IMR-90 (cell line): ENCODE measurements around the gene GUCY2C. TPM values are rescaled to one million over a fixed set of nuclear protein-coding genes. Genes with fewer than 3 reads are reported as not detected.

ENCODE experiments used
- ATAC-seq: fragments of 200-7000 bp; cut with Tn5 transposase; 2 replicates; pipeline ENCODE4 v1.9.1; 2020; ENCODE audit warnings: low read depth, mild to moderate bottlenecking, moderate library complexity
- BruUV-seq: library from RNA; stranded (reverse); fragments of 400-500 nt; replicated peaks from 2 replicates; lab custom pipeline; 2021; lab: Mats Ljungman, UMichigan
- CTCF ChIA-PET: fragments of 300-600 bp; formaldehyde crosslinking; extraction: SDS; loops from one replicate; lab custom pipeline; 2021; ENCODE audit warnings: antibody characterized with exemption; lab: Yijun Ruan, JAX
- POLR2A ChIA-PET: fragments of 300-600 bp; sonication (Branson Sonifier 250); formaldehyde crosslinking; loops from one replicate; lab custom pipeline; 2022; ENCODE audit warnings: antibody characterized with exemption; ENCODE audit not compliant: unreplicated experiment; lab: Charles Lee
- DNase-seq: peaks from one replicate; pipeline ENCODE4 v3.0.0; 2013
- H2AFZ ChIP-seq: replicated peaks from 2 replicates; pipeline ENCODE3; 2013; ENCODE audit warnings: low read length, mild to moderate bottlenecking; ENCODE audit not compliant: poor library complexity
- H2AK5ac ChIP-seq: 2 replicates; pipeline ENCODE4 v1.6.1; 2013; ENCODE audit warnings: low read depth, low read length, inconsistent platforms
- H2AK9ac ChIP-seq: replicated peaks from 2 replicates; pipeline ENCODE3; 2013; ENCODE audit warnings: mild to moderate bottlenecking, low read depth, low read length, moderate library complexity; ENCODE audit not compliant: poor library complexity
- H2BK120ac ChIP-seq: 2 replicates; pipeline ENCODE4 v1.6.1; 2013; ENCODE audit warnings: low read depth, low read length, inconsistent platforms
- H2BK15ac ChIP-seq: 3 replicates; pipeline ENCODE4 v1.6.1; 2013; ENCODE audit warnings: low read depth, low read length, inconsistent platforms
- H2BK20ac ChIP-seq: 2 replicates; pipeline ENCODE4 v1.6.1; 2013; ENCODE audit warnings: low read depth, mild to moderate bottlenecking, inconsistent platforms, low read length, moderate library complexity
- H2BK5ac ChIP-seq: 2 replicates; pipeline ENCODE4 v1.6.1; 2013; ENCODE audit warnings: mild to moderate bottlenecking, low read depth, low read length, inconsistent platforms; ENCODE audit not compliant: poor library complexity, severe bottlenecking
- H3K14ac ChIP-seq: replicated peaks from 2 replicates; pipeline ENCODE4 v1.6.1; 2013; ENCODE audit warnings: low read depth, low read length, inconsistent platforms
- H3K18ac ChIP-seq: 2 replicates; pipeline ENCODE4 v1.6.1; 2013; ENCODE audit warnings: low read depth, low read length, control low read depth
- H3K23ac ChIP-seq: 2 replicates; pipeline ENCODE4 v1.6.1; 2013; ENCODE audit warnings: low read depth, low read length, inconsistent platforms
- H3K27ac ChIP-seq: 2 replicates; pipeline ENCODE4 v1.5.1; 2013; ENCODE audit warnings: mild to moderate bottlenecking, control low read depth, low read length; ENCODE audit not compliant: insufficient read depth
- H3K27me3 ChIP-seq: 2 replicates; pipeline ENCODE4 v1.6.1; 2013; ENCODE audit warnings: low read length; ENCODE audit not compliant: control insufficient read depth, insufficient read depth
- H3K36me3 ChIP-seq: 2 replicates; pipeline ENCODE4 v1.6.1; 2013; ENCODE audit warnings: low read length, mixed read lengths; ENCODE audit not compliant: control insufficient read depth, insufficient read depth
- H3K4ac ChIP-seq: 2 replicates; pipeline ENCODE4 v1.6.1; 2013; ENCODE audit warnings: low read depth, low read length, inconsistent platforms
- H3K4me1 ChIP-seq: 2 replicates; pipeline ENCODE4 v1.6.1; 2013; ENCODE audit warnings: low read length, mixed read lengths; ENCODE audit not compliant: control insufficient read depth, insufficient read depth
- H3K4me2 ChIP-seq: 2 replicates; pipeline ENCODE4 v1.6.1; 2013; ENCODE audit warnings: low read depth, mild to moderate bottlenecking, control low read depth, low read length, moderate library complexity
- H3K4me3 ChIP-seq: 2 replicates; pipeline ENCODE4 v1.5.1; 2013; ENCODE audit warnings: low read depth, mild to moderate bottlenecking, control low read depth, low read length, moderate library complexity; ENCODE audit not compliant: insufficient read depth
- H3K56ac ChIP-seq: 2 replicates; pipeline ENCODE4 v1.6.1; 2013; ENCODE audit warnings: low read length, inconsistent platforms; ENCODE audit not compliant: insufficient read depth; ENCODE audit errors: extremely low read depth
- H3K79me1 ChIP-seq, 2 experiments: 2 replicates each; pipeline ENCODE4 v1.6.1; 2013; ENCODE audit warnings: low read length in 2 of 2, inconsistent platforms in 1 of 2, low read depth in 1 of 2
- H3K9ac ChIP-seq: 2 replicates; pipeline ENCODE4 v1.6.1; 2013; ENCODE audit warnings: low read depth, low read length, control low read depth
- H3K9me1 ChIP-seq: 2 replicates; pipeline ENCODE4 v1.6.1; 2013; ENCODE audit warnings: low read length, inconsistent platforms; ENCODE audit not compliant: insufficient read depth
- H3K9me3 ChIP-seq: 2 replicates; pipeline ENCODE4 v1.6.1; 2013; ENCODE audit warnings: low read length; ENCODE audit not compliant: control insufficient read depth, insufficient read depth
- H4K20me1 ChIP-seq: 2 replicates; pipeline ENCODE4 v1.6.1; 2013; ENCODE audit warnings: low read length, inconsistent platforms; ENCODE audit not compliant: insufficient read depth
- H4K5ac ChIP-seq: 2 replicates; pipeline ENCODE4 v1.6.1; 2013; ENCODE audit warnings: mild to moderate bottlenecking, low read depth, low read length, control low read depth
- H4K8ac ChIP-seq, 2 experiments: 2 replicates each; pipeline ENCODE4 v1.6.1; 2013; ENCODE audit warnings: low read depth in 2 of 2, low read length in 2 of 2, control low read depth in 1 of 2, inconsistent platforms in 1 of 2
- H4K91ac ChIP-seq: 2 replicates; pipeline ENCODE4 v1.6.1; 2013; ENCODE audit warnings: low read depth, low read length, inconsistent platforms; ENCODE audit not compliant: insufficient read depth
- BHLHE40 ChIP-seq: fragments of 150-350 bp; IDR thresholded peaks from 2 replicates; pipeline ENCODE4 v1.6.1; 2016; ENCODE audit warnings: mild to moderate bottlenecking, low read depth, low read length
- CEBPB ChIP-seq: IDR thresholded peaks from 2 replicates; pipeline ENCODE4 v1.6.1; 2012; ENCODE audit warnings: low read depth, low read length, improper control_type of control experiment
- CHD1 ChIP-seq: IDR thresholded peaks from 2 replicates; pipeline ENCODE4 v1.6.1; 2012; ENCODE audit warnings: low read depth, low read length, improper control_type of control experiment
- ELK1 ChIP-seq: fragments of 150-350 bp; IDR thresholded peaks from 2 replicates; pipeline ENCODE4 v1.6.1; 2016; ENCODE audit warnings: low read depth, mild to moderate bottlenecking, low read length, moderate library complexity, borderline replicate concordance
- FOS ChIP-seq: fragments of 150-350 bp; IDR thresholded peaks from 2 replicates; pipeline ENCODE4 v1.6.1; 2016; ENCODE audit warnings: low read depth, low read length
- MAFK ChIP-seq: IDR thresholded peaks from 2 replicates; pipeline ENCODE4 v1.6.1; 2012; ENCODE audit warnings: low read depth, low read length, improper control_type of control experiment
- MAZ ChIP-seq: IDR thresholded peaks from 2 replicates; pipeline ENCODE4 v1.6.1; 2012; ENCODE audit warnings: low read depth, mild to moderate bottlenecking, low read length, improper control_type of control experiment, moderate library complexity, borderline replicate concordance
- MXI1 ChIP-seq: IDR thresholded peaks from 2 replicates; pipeline ENCODE4 v1.6.1; 2012; ENCODE audit warnings: low read depth, mild to moderate bottlenecking, low read length, moderate library complexity, borderline replicate concordance
- NFE2L2 ChIP-seq: fragments of 150-350 bp; IDR thresholded peaks from 2 replicates; pipeline ENCODE4 v1.6.1; 2016; ENCODE audit warnings: low read depth, mild to moderate bottlenecking, low read length
- POLR2A ChIP-seq: IDR thresholded peaks from 2 replicates; pipeline ENCODE4 v1.6.1; 2012; ENCODE audit warnings: mild to moderate bottlenecking, low read depth, low read length
- RAD21 ChIP-seq: IDR thresholded peaks from 2 replicates; pipeline ENCODE4 v1.6.1; 2012; ENCODE audit warnings: low read length, improper control_type of control experiment
- RCOR1 ChIP-seq: IDR thresholded peaks from 2 replicates; pipeline ENCODE4 v1.6.1; 2012; ENCODE audit warnings: mild to moderate bottlenecking, low read length, improper control_type of control experiment; ENCODE audit not compliant: insufficient replicate concordance
- RFX5 ChIP-seq: IDR thresholded peaks from 2 replicates; pipeline ENCODE4 v1.8.0; 2012; ENCODE audit warnings: low read depth, mild to moderate bottlenecking, low read length, moderate library complexity
- SMC3 ChIP-seq: fragments of 150-350 bp; IDR thresholded peaks from 2 replicates; pipeline ENCODE4 v1.6.1; 2016; ENCODE audit warnings: low read depth, mild to moderate bottlenecking, antibody characterized with exemption, low read length, moderate library complexity
- WGBS, 2 experiments: methylation state at CpG; one replicate each; pipeline versions ENCODE4 v1.1.5 to v1.1.7; 2013; ENCODE audit warnings: missing lambda C conversion rate in 2 of 2; ENCODE audit not compliant: insufficient read length in 1 of 2; ENCODE audit errors: extremely low coverage in 2 of 2; 5-methylcytosine and 5-hydroxymethylcytosine counted together
- dilution Hi-C: fragments of 300-500 bp; cut with HindIII; formaldehyde crosslinking; loops from one replicate; pipeline ENCODE4 v1.14.3; 2018; ENCODE audit warnings: low sequenced_read_pairs; ENCODE audit not compliant: unreplicated experiment
- in situ Hi-C: fragments of 300-500 bp; cut with MboI; formaldehyde crosslinking; loops from 3 replicates; pipeline ENCODE4 v1.14.3; 2019; ENCODE audit warnings: low sequenced_read_pairs, inconsistent platforms, mixed read lengths
- intact Hi-C: fragments of 100-400 bp; cut with micrococcal nuclease; formaldehyde crosslinking; loops from 2 replicates; pipeline ENCODE4 v1.10.0; 2022
- polyA plus RNA-seq, 3 experiments: library from polyadenylated mRNA; depleted of rRNA; stranded (reverse); fragments of >200 nt; gene quantifications; 2 replicates each; pipeline ENCODE4 v1.2.3, GENCODE V29; 2012; ENCODE audit warnings: low replicate concordance in 1 of 3
- total RNA-seq: library from RNA; depleted of rRNA; stranded (reverse); fragments of >200 nt; gene quantifications from 2 replicates; pipeline ENCODE4 v1.2.3, GENCODE V29; 2012
- TF ChIP-seq, protein P1 (sequence below): fragments of 150-350 bp; IDR thresholded peaks from 2 replicates; pipeline ENCODE4 v1.6.1; 2017; ENCODE audit warnings: mild to moderate bottlenecking, antibody characterized with exemption, low read length, low read depth
- TF ChIP-seq, protein P2 (sequence below): conservative IDR thresholded peaks from 2 replicates; pipeline ENCODE4 v1.5.1; 2012; ENCODE audit warnings: mild to moderate bottlenecking, low read depth, low read length, improper control_type of control experiment

GUCY2C gene
- total and polyA plus RNA-seq, 2 of the 4 experiments (the other 2 are of a cell fraction), result not detected

DNA sequence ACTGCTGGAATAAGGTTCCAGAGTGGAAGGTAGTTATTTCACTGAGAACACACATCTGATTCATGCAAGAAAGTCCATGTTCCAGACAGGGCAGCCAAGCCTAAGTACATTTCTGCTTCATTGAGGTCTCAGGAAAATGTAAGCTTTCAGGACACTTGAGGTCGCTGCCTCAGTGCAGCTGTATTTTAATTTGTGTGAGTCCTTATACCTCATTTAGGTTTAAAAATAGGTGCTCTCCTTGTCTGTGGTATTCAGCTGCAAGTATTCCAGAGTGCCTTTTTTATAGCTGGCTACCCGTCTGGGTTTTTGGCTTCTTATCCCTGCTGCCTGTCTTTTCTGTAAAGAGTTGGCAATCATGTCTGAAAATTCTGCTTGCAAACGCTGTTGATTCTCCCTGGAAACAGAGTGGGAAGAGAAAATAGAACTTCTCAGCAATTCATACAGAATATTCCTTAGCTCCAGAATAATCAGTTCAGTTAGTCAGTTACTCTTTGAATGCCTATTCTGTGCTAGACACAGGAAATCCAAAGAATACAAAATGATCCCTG lies 83.4 kb downstream of the GUCY2C start:
- H3K4ac ChIP-seq, result no peak overlapping the region
- WGBS, 2 experiments, result no CpG with 5 or more reads among the region's 3 CpGs
- H3K18ac ChIP-seq, result no peak overlapping the region
- H2AK9ac ChIP-seq, result no peak overlapping the region
- H2BK20ac ChIP-seq, result no peak overlapping the region
- H3K9me3 ChIP-seq, result no peaks in the 10 kb centered on the region
- ChIA-PET CTCF (interaction anchor here (0.6 to 1.0 kb wide), 3 partner anchors 16 to 375 kb away, joined by 3 to 4 read pairs (median 3); no protein-coding TSS in a partner anchor), POLR2A (no interaction called here)
- BruUV-seq, result no TSS peak
- no peak overlapping the region for H4K91ac ChIP-seq
- H3K4me3 ChIP-seq, result no peak overlapping the region
- in situ Hi-C loops (loop anchor here (10.0 kb wide), 1 partner anchor 378 kb away; no protein-coding TSS in a partner anchor), dilution Hi-C loops (no loop called here), intact Hi-C loops (no loop called here)
- TF ChIP-seq MAFK (no peak), ELK1 (no peak), MAZ (no peak), RCOR1 (no peak), CHD1 (no peak), RFX5 (no peak), RAD21 (no peak), POLR2A (no peak), SMC3 (no peak), NFE2L2 (no peak), FOS (no peak), MXI1 (no peak), CEBPB (no peak), BHLHE40 (no peak)
- TF ChIP-seq, protein P1, sequence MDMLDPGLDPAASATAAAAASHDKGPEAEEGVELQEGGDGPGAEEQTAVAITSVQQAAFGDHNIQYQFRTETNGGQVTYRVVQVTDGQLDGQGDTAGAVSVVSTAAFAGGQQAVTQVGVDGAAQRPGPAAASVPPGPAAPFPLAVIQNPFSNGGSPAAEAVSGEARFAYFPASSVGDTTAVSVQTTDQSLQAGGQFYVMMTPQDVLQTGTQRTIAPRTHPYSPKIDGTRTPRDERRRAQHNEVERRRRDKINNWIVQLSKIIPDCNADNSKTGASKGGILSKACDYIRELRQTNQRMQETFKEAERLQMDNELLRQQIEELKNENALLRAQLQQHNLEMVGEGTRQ, result no peak
- TF ChIP-seq, protein P2, sequence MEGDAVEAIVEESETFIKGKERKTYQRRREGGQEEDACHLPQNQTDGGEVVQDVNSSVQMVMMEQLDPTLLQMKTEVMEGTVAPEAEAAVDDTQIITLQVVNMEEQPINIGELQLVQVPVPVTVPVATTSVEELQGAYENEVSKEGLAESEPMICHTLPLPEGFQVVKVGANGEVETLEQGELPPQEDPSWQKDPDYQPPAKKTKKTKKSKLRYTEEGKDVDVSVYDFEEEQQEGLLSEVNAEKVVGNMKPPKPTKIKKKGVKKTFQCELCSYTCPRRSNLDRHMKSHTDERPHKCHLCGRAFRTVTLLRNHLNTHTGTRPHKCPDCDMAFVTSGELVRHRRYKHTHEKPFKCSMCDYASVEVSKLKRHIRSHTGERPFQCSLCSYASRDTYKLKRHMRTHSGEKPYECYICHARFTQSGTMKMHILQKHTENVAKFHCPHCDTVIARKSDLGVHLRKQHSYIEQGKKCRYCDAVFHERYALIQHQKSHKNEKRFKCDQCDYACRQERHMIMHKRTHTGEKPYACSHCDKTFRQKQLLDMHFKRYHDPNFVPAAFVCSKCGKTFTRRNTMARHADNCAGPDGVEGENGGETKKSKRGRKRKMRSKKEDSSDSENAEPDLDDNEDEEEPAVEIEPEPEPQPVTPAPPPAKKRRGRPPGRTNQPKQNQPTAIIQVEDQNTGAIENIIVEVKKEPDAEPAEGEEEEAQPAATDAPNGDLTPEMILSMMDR, result no peak
- DNase-seq, result no peak
- H3K4me1 ChIP-seq, result no peaks in the 10 kb centered on the region
- H4K5ac ChIP-seq, result no peak overlapping the region
- H2BK5ac ChIP-seq, result no peak overlapping the region
- H2BK15ac ChIP-seq, result no peak overlapping the region
- H3K14ac ChIP-seq, result no peak overlapping the region
- no peaks in the 10 kb centered on the region for H4K20me1 ChIP-seq
- H2AK5ac ChIP-seq, result no peak overlapping the region
- H2AFZ ChIP-seq, result no peak overlapping the region
- no peaks in the 10 kb centered on the region for H3K9me1 ChIP-seq
- H3K4me2 ChIP-seq, result no peak overlapping the region
- no peak overlapping the region for H3K27ac ChIP-seq
- H3K27me3 ChIP-seq, result no peaks in the 10 kb centered on the region
- H3K79me1 ChIP-seq, result no peaks in the 10 kb centered on the region
- ATAC-seq, result no peak
- no peak overlapping the region for H3K23ac ChIP-seq
- H3K9ac ChIP-seq, result no peak overlapping the region
- H3K56ac ChIP-seq, result no peak overlapping the region
- H3K36me3 ChIP-seq, result no peaks in the 10 kb centered on the region
- no peak overlapping the region for H4K8ac ChIP-seq
- H2BK120ac ChIP-seq, result no peak overlapping the region
